Sigmoid colon (tissue), 7 donors: ENCODE measurements around the gene ZFYVE21. TPM values are rescaled to one million over a fixed set of nuclear protein-coding genes. Genes with fewer than 3 reads are reported as not detected.

Experiments
- DNase-seq: peaks from one replicate; pipeline ENCODE4 v3.0.0-alpha.2; 2019
- H3K27ac ChIP-seq, 4 donors: fragments of 200-600 bp; sonication (generic); one replicate each; pipeline ENCODE4 v1.5.1; 2016 to 2019; ENCODE audit warnings: mild to moderate bottlenecking in 1 of 4
- H3K27me3 ChIP-seq, 3 donors: fragments of 200-600 bp; sonication (generic); one replicate each; pipeline ENCODE4 v1.5.1; 2019; ENCODE audit warnings: mild to moderate bottlenecking in 1 of 3
- H3K36me3 ChIP-seq, 4 donors: fragments of 200-600 bp; sonication (generic); one replicate each; pipeline ENCODE4 v1.5.1; 2016 to 2019
- H3K4me1 ChIP-seq, 4 donors: fragments of 200-600 bp; sonication (generic); one replicate each; pipeline ENCODE4 v1.5.1; 2017 to 2019
- H3K4me3 ChIP-seq, 4 donors: fragments of 200-600 bp; sonication (generic); one replicate each; pipeline ENCODE4 v1.5.1; 2017 to 2019; ENCODE audit warnings: mild to moderate bottlenecking in 2 of 4, moderate library complexity in 1 of 4
- H3K9me3 ChIP-seq, 4 donors: fragments of 200-600 bp in 3 of 4; sonication (generic) in 3 of 4; one replicate each; pipeline versions ENCODE4 v1.5.1 to v1.6.1; 2013 to 2019
- CTCF ChIP-seq, 4 experiments: fragments of 450-650 bp in 3 of 4; fragments of 200-600 bp in 1 of 4; IDR thresholded peaks; one replicate each; pipeline ENCODE4 v1.5.1; 2016 to 2019; ENCODE audit warnings: antibody characterized with exemption in 4 of 4, mild to moderate bottlenecking in 3 of 4, moderate library complexity in 2 of 4
- EP300 ChIP-seq, 4 donors: sonication (generic); formaldehyde crosslinking; IDR thresholded peaks; one replicate each; pipeline ENCODE4 v1.6.1; 2017; ENCODE audit warnings: antibody characterized with exemption in 4 of 4
- POLR2A ChIP-seq, 2 donors: fragments of 450-650 bp; IDR thresholded peaks; one replicate each; pipeline ENCODE4 v1.6.1; 2016; ENCODE audit warnings: antibody characterized with exemption in 2 of 2, mild to moderate bottlenecking in 2 of 2, moderate library complexity in 2 of 2
- POLR2AphosphoS5 ChIP-seq, 4 donors: sonication (generic); formaldehyde crosslinking; IDR thresholded peaks; one replicate each; pipeline ENCODE4 v1.6.1; 2017; ENCODE audit warnings: antibody characterized with exemption in 4 of 4
- WGBS, 2 donors: extraction: QIAGEN DNeasy Blood & Tissue Kit; methylation state at CpG; one replicate each; pipeline ENCODE4 v1.1.7; 2013; 5-methylcytosine and 5-hydroxymethylcytosine counted together
- intact Hi-C: fragments of 100-400 bp; cut with DNase I; formaldehyde crosslinking; loops from one replicate; pipeline ENCODE4 v1.15.1; 2023
- polyA plus RNA-seq, 3 donors: library from polyadenylated mRNA; stranded (reverse); fragments of 200-250 nt; gene quantifications; one replicate each; pipeline ENCODE4 v1.2.3, GENCODE V29; 2013
- total RNA-seq, 4 donors: library from RNA; depleted of rRNA; stranded (reverse); fragments of >200 nt; gene quantifications; one replicate each; pipeline ENCODE4 v1.1.0, GENCODE V29; 2016
- donor health status: healthy with polysubstance abuse.
- donor health status: Bipolar disorder and iron deficiency.
- donor health status: healthy.

Gene ZFYVE21
- total and polyA plus RNA-seq, 7 donors = 41.7 to 106 (median 86.3) TPM

- 95 to 96% methylated on average over 29 of the region's 29 CpGs for WGBS, 2 donors
- peaks cover 0 to 48% (median 40%) of the 10 kb centered on the region in 4 donors for H3K4me1 ChIP-seq
- H3K36me3 ChIP-seq = peaks cover 15 to 41% (median 17%) of the 10 kb centered on the region in 4 donors
These were observed 9.5 kb downstream of the ZFYVE21 start for GRCh38 chr14:103725001-103725682.

GRCh38 chr14:103725739-103726395 lies 10.3 kb downstream of the ZFYVE21 start:
- H3K36me3 ChIP-seq = peaks cover 16 to 49% (median 21%) of the 10 kb centered on the region in 4 donors
- H3K4me1 ChIP-seq = peaks cover 0 to 43% (median 38%) of the 10 kb centered on the region in 4 donors
- no peak for DNase-seq
- no peak for TF ChIP-seq POLR2A (IDR thresholded peaks at IDR 0.05)
- no peak for TF ChIP-seq CTCF (IDR thresholded peaks at IDR 0.05)
- TF ChIP-seq EP300 (IDR thresholded peaks at IDR 0.05) = no peak
- no peak overlapping the region for H3K4me3 ChIP-seq
- intact Hi-C loops = no loop called here
- no peaks in the 10 kb centered on the region for H3K27me3 ChIP-seq
- no peaks in the 10 kb centered on the region for H3K9me3 ChIP-seq
- 96 to 97% methylated on average over 16 of the region's 16 CpGs for WGBS, 2 donors
- H3K27ac ChIP-seq = peak overlapping the region in 2 of 4 donors; percentile 81 to 85

More at GRCh38 chr14:103725001-103725682, 9.5 kb downstream of the ZFYVE21 start:
- H3K9me3 ChIP-seq = no peaks in the 10 kb centered on the region
- H3K27ac ChIP-seq = peak overlapping the region; percentile 76 to 85 (median 82)
- H3K27me3 ChIP-seq = no peaks in the 10 kb centered on the region
- intact Hi-C loops = no loop called here
- DNase-seq = no peak
- no peak for TF ChIP-seq POLR2AphosphoS5 (IDR thresholded peaks at IDR 0.05)
- no peak for TF ChIP-seq EP300 (IDR thresholded peaks at IDR 0.05)
- TF ChIP-seq CTCF (IDR thresholded peaks at IDR 0.05) = no peak
- no peak for TF ChIP-seq POLR2A (IDR thresholded peaks at IDR 0.05)
- H3K4me3 ChIP-seq = no peak overlapping the region

- peaks cover 16 to 51% (median 21%) of the 10 kb centered on the region in 4 donors for H3K36me3 ChIP-seq
- H3K27ac ChIP-seq = peak overlapping the region in 1 of 4 donors; percentile 85
- H3K27me3 ChIP-seq = no peaks in the 10 kb centered on the region
- H3K9me3 ChIP-seq = no peaks in the 10 kb centered on the region
- WGBS, 2 donors = 95% methylated on average over 18 of the region's 18 CpGs
- H3K4me1 ChIP-seq = peaks cover 0 to 37% (median 34%) of the 10 kb centered on the region in 4 donors
- no peak for DNase-seq
- H3K4me3 ChIP-seq = no peak overlapping the region
- TF ChIP-seq POLR2AphosphoS5 (IDR thresholded peaks at IDR 0.05) (no peak), POLR2A (IDR thresholded peaks at IDR 0.05) (no peak), CTCF (IDR thresholded peaks at IDR 0.05) (no peak), EP300 (IDR thresholded peaks at IDR 0.05) (no peak)
- intact Hi-C loops = no loop called here
These were observed 10.9 kb downstream of the ZFYVE21 start for GRCh38 chr14:103726474-103726873.

GRCh38 chr14:103727313-103727980 lies 11.8 kb downstream of the ZFYVE21 start:
- TF ChIP-seq POLR2AphosphoS5 (IDR thresholded peaks at IDR 0.05) (no peak), EP300 (IDR thresholded peaks at IDR 0.05) (no peak), POLR2A (IDR thresholded peaks at IDR 0.05) (no peak), CTCF (IDR thresholded peaks at IDR 0.05) (no peak)
- H3K4me3 ChIP-seq = no peak overlapping the region
- intact Hi-C loops = no loop called here
- DNase-seq = no peak
- H3K36me3 ChIP-seq = peaks cover 19 to 61% (median 27%) of the 10 kb centered on the region in 4 donors
- H3K27me3 ChIP-seq = no peaks in the 10 kb centered on the region
- H3K27ac ChIP-seq = no peak overlapping the region
- no peaks in the 10 kb centered on the region for H3K9me3 ChIP-seq
- peaks cover 0 to 32% (median 29%) of the 10 kb centered on the region in 4 donors for H3K4me1 ChIP-seq
- 51 to 80% methylated on average over 53 of the region's 53 CpGs for WGBS, 2 donors
